ENCODE data around the gene FHIT.

The FHIT gene

GRCh38 chr3:59790241-59790640 is 1461.0 kb downstream of the FHIT start:
- no peak for TF ChIP-seq CTCF (IDR thresholded peaks at IDR 0.05; ENCODE audit: borderline replicate concordance, control extremely low read depth, extremely low read depth, insufficient read depth, missing control alignments)
- in situ Hi-C loops (cut with MboI; ENCODE audit: low sequenced_read_pairs, unreplicated experiment): no loop called here

GRCh38 chr3:59788801-59789200 is 1462.5 kb downstream of the FHIT start:
- TF ChIP-seq CTCF (IDR thresholded peaks at IDR 0.05; ENCODE audit: borderline replicate concordance, control extremely low read depth, extremely low read depth, insufficient read depth, missing control alignments): no peak
- in situ Hi-C loops (cut with MboI; ENCODE audit: low sequenced_read_pairs, unreplicated experiment): no loop called here
- no peak for DNase-seq (ENCODE audit: low spot score)

More at GRCh38 chr3:59790241-59790640, 1461.0 kb downstream of the FHIT start:
- DNase-seq (ENCODE audit: low spot score): no peak

GRCh38 chr3:59788133-59788532 is 1463.1 kb downstream of the FHIT start:
- no peak for DNase-seq (ENCODE audit: low spot score)
- in situ Hi-C loops (cut with MboI; ENCODE audit: low sequenced_read_pairs, unreplicated experiment): no loop called here
- no peak for TF ChIP-seq CTCF (IDR thresholded peaks at IDR 0.05; ENCODE audit: borderline replicate concordance, control extremely low read depth, extremely low read depth, insufficient read depth, missing control alignments)

DNA sequence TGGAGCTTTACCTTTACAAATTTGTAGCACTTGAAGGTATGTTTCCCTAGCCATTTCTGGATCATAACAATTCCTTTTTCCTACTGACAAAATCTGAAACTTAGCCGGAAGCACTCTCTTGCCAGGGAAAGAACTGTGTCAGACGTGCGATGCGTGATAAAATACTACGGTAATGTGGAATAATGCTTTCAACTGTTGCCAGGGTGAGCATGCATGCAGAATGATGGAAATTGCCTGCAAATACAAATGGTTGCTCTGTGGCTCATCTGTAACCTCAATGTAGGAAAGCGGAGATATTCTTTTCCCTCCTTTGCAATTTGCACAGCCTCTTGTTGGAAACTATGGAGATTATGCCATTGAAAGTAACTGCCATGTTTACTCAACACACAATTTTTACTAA is 1464.9 kb downstream of the FHIT start:
- in situ Hi-C loops (cut with MboI; ENCODE audit: low sequenced_read_pairs, unreplicated experiment): no loop called here
- DNase-seq (ENCODE audit: low spot score): no peak
- no peak for TF ChIP-seq CTCF (IDR thresholded peaks at IDR 0.05; ENCODE audit: borderline replicate concordance, control extremely low read depth, extremely low read depth, insufficient read depth, missing control alignments)

- TF ChIP-seq CTCF (IDR thresholded peaks at IDR 0.05; ENCODE audit: borderline replicate concordance, control extremely low read depth, extremely low read depth, insufficient read depth, missing control alignments): no peak
Observed at GRCh38 chr3:59784164-59784563, 1467.1 kb downstream of the FHIT start.

GRCh38 chr3:59783468-59783988 is 1467.7 kb downstream of the FHIT start:
- no peak for TF ChIP-seq CTCF (IDR thresholded peaks at IDR 0.05; ENCODE audit: borderline replicate concordance, control extremely low read depth, extremely low read depth, insufficient read depth, missing control alignments)
- DNase-seq (ENCODE audit: low spot score): no peak
- in situ Hi-C loops (cut with MboI; ENCODE audit: low sequenced_read_pairs, unreplicated experiment): no loop called here

More at GRCh38 chr3:59784164-59784563, 1467.1 kb downstream of the FHIT start:
- in situ Hi-C loops (cut with MboI; ENCODE audit: low sequenced_read_pairs, unreplicated experiment): no loop called here
- DNase-seq (ENCODE audit: low spot score): no peak
